Middle frontal gyrus (tissue), 1 donor: ENCODE data around the gene HDC.

Experiments used
- DNase-seq: peaks from one replicate; pipeline ENCODE4 v3.0.0-alpha.2; 2015; ENCODE audit warnings: low spot score; ENCODE audit errors: extremely low spot score

HDC gene

DNA sequence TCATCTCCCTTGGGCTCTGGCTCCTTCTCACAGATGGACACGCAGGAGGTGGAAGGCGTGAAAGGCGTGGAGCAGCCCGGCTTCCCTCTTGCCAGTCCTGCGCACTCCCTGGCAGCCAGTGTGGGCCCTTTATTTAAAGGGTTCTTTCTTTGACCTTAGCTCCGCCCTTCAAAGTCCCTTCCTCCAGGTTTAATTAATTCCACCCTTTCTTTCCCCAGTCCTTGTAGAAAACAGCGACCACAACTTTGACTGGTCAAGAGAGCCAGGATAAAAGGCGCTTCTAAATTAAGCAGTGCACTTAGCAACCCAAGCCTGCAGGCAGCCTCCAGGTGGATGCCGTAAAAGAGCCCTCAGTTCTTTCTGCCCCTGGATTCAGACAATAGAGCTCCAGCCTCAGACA lies at the start of gene HDC:
Gene HDC (minus strand): TSS at position 107 of the 400 bp plus-strand sequence. CDS start 103 bp downstream, at position 4.
- DNase-seq = no peak

GRCh38 chr15:50312636-50313035 lies 47.1 kb upstream of the HDC start:
- DNase-seq = no peak

- DNase-seq = no peak
Measured at GRCh38 chr15:50307799-50308198, 42.3 kb upstream of the HDC start.

- no peak for DNase-seq
Measured at GRCh38 chr15:50304836-50305235, 39.3 kb upstream of the HDC start.

GRCh38 chr15:50302581-50302980 lies 37.1 kb upstream of the HDC start:
- no peak for DNase-seq

GRCh38 chr15:50298340-50298739 lies 32.8 kb upstream of the HDC start:
- no peak for DNase-seq

- DNase-seq = no peak
Measured at GRCh38 chr15:50295966-50296365, 30.4 kb upstream of the HDC start.

DNA sequence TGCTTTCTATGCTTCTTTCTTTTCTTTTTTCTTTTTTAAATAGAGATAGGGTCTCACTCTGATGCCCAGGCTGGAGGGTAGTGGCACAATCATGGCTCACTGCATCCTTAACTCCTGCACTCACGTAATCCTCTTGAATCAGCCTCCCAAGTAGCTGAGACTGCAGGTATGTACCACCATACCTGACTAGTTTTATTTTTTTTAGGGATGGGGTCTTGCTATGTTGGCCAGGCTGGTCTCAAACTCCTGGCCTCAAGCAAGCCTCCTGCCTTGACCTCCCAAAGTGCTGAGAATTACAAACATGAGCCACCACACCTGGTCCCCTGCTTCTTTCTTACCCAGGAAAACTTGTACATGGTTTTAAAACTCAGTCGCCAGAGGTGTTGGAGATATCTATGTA lies 24.2 kb upstream of the HDC start:
- no peak for DNase-seq

- no peak for DNase-seq
Measured at GRCh38 chr15:50287324-50288116, 22.0 kb upstream of the HDC start.

- no peak for DNase-seq
Measured at GRCh38 chr15:50281427-50281826, 15.9 kb upstream of the HDC start.

DNA sequence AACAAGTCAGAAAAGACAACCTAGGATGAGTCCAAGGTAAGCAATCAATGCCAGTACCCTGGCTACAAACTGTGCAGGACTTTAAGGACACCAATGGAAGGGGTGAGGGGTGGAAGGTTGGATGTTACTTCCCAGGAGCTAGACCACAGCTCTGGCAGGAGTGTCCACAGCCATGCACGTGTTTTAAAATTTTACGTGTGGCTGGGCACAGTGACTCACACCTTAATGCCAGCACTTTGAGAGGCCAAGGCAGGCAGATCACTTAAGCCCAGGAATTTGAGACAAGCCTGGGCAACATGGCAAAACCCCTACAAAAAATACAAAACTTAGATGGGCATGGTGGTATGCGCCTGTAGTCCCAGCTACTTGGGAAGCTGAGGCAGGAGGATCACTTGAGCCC lies 14.7 kb upstream of the HDC start:
- no peak for DNase-seq

- no peak for DNase-seq
Measured at GRCh38 chr15:50278496-50278895, 13.0 kb upstream of the HDC start.

DNA sequence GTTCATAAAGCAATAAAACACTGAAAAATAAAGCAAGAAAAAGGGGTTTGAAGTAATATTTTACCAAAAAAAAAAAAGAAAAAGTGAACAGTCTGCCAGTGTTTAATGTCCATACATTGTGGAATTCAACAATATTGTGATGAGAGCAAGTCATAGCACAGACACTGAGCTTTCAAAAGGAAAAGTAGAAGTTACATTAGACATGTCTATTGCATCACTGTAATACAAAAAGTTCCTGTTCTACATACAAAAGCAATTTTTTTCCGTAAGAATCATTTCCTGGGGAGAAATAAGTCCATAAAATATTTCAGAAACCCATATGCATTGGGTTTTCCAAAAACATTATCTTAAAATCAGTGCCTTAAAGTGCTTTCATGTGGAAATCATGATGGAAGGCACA lies 11.8 kb upstream of the HDC start:
- DNase-seq = no peak

DNA sequence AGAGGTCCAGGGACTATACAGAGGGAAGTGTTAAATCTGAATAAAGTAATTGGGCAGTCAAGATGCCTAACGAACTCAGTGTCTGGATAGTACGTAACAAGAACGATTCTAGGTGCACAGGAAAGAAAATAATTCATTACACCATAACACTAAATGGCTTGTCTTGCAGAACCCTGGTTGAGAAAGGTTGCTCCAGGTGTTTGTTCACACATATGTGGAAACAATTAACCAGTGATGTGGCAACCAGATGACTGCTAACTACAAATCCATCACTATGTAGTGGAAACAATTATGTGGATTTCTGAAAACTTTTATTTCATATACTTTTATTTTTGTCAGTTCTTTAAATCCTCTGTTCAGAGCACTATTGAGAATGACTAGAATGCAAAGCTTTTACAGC lies 10.4 kb upstream of the HDC start:
- DNase-seq = no peak

DNA sequence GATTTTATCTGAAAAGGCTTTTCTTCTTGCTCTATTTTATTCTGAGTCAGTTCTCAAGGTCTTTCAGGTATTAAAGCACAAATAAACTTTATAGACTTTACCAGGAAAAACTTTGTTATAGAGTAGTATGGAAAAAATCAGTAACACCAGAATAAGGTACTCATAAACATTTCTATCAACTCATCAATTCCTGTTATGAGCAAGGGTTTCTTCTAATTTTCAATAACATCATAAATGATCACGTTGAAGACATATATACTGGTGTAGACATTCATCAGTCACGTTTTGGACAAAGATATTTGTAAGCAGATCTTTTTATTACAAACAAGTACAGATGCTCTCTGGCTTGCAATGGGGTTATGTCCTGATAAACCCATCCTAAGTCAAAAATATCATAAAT lies 9.6 kb upstream of the HDC start:
- DNase-seq = no peak

GRCh38 chr15:50267577-50267976 lies 2.1 kb upstream of the HDC start:
- DNase-seq = no peak

DNA sequence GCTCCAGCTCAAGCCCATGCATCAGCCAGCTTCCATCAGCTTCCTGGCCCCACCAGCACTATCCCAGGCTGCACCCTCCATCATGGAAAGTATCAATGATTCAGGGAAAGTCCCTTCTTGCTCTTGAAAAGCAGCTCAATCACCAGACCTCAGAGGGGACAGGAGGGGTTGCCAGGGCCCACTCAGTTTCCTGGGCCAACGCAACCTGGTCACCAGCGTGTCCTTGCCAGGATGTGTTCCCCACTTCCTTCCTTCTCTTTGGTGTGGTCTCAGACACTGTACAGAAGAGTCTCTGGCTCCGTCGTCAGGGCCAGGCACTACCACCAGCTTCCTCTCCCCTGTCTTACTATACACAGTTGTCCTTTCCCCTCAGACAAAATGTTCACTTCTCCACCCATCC lies 3.0 kb downstream of the HDC start:
- no peak for DNase-seq

- DNase-seq = no peak
Measured at GRCh38 chr15:50261981-50262380, 3.5 kb downstream of the HDC start.

DNA sequence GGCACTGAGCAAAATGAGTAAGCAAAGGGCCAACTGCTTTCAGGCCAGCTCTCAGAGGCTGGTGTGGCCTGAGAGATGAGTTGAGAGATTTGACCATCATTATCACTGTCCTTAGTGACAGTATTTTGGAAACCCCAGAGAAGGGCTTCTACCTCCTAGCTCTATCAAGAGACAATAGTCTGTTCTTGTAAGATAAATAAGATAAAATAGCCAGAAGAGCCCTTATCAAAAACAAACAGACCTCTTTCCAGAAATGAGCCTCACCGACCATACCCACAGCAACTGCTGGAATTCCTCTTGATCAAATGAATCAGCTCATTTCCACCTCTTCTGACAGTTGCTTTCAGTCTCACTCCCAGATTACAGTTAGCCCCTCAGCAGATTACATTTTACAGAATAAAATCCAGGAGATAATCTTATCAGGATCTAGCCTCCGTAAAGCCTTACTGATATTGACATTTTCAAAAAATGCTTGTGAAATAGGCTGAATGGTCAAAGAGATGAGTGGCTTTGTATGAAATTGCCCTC lies 4.5 kb downstream of the HDC start:
- DNase-seq = no peak

DNA sequence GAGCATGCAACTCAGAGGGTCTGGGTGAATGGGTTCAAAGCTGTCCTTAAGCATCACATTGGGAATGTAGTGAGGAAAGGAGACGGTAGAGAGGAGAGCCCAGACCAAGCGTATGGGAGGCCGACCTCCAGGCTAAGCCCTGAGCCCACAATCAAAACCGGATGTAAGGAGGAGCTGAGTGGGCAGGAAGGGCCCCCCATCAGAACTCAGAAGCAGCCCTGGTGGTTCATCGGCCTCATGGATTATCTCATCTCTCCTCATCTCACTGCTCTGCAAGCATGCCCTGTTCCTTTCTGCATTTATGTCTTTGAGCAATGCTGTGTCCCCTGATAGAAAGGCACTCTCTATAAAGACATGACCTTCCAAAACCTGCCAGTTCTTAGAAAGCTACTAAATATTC lies 6.2 kb downstream of the HDC start:
- no peak for DNase-seq

DNA sequence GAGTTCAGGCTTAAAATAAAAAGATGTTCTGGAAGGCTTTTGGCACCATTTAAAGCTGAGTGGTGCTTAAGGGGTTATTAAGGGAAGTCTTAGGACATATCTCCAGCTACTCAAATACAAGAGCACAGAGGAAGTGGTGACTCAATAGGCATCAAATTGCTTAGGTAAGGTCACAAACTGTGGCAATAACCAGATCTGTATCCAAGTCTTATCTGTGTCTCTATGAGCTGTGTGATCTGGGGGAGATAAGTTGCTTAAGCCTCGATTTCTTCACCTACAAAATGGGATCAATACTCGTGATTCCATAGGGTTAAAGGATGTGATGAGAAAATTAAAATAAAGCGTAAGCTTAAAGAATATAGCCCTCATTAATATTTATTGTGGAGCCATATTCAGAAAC lies 7.6 kb downstream of the HDC start:
- DNase-seq = no peak

- DNase-seq = no peak
Measured at GRCh38 chr15:50257332-50257731, 8.2 kb downstream of the HDC start.
